Measurements from ENCODE around the gene TMEM63C.

TMEM63C gene

DNA sequence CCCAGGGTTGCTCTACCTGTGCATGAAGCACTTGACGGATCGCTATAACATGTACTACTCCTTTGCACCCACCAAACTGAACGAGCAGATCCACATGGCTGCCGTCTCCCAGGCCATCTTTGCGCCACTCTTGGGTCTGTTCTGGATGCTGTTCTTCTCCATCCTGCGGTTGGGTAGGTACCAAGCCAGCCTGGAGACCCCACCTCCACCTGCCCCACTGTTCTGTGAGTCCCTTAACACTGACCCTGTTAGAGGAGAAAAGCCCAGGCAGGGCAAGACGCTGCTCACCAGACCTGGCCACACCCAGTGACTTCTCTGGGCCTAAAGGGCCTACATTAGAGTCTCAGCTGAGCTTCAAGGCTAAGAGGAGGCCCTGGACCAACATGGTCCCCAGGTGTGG lies 67.7 kb downstream of the TMEM63C start:
- H3K4me3 ChIP-seq (ENCODE audit: low read depth, low read length, poor library complexity, severe bottlenecking): no peak overlapping the region
- H3K4me2 ChIP-seq (ENCODE audit: low read length): no peak overlapping the region
- H3K27ac ChIP-seq (ENCODE audit: low read depth, low read length, poor library complexity, severe bottlenecking): no peak overlapping the region
- H3K79me2 ChIP-seq (ENCODE audit: insufficient read depth, low read length): no peaks in the 10 kb centered on the region
- H3K9me2 ChIP-seq (ENCODE audit: low read depth, low read length): no peaks in the 10 kb centered on the region
- no peaks in the 10 kb centered on the region for H3K9me3 ChIP-seq (ENCODE audit: low read length)
- no peak overlapping the region for H3K9ac ChIP-seq (ENCODE audit: low read length)
- no peaks in the 10 kb centered on the region for H3F3A ChIP-seq (ENCODE audit: insufficient read depth, low read length)
- no peak overlapping the region for H2AFZ ChIP-seq (ENCODE audit: low read length)
- H3K36me3 ChIP-seq (ENCODE audit: insufficient read depth, low read length): peaks cover 4% of the 10 kb centered on the region; the same call in 1 of the 2 replicates
- no peaks in the 10 kb centered on the region for H4K20me1 ChIP-seq (ENCODE audit: insufficient read depth, low read length)
- peaks cover 1% of the 10 kb centered on the region for H3K4me1 ChIP-seq (ENCODE audit: insufficient read depth, low read length, severe bottlenecking)
- no peak for TF ChIP-seq EZH2 (IDR thresholded peaks at IDR 0.05; ENCODE audit: borderline replicate concordance, low read length)
- TF ChIP-seq, protein P1, sequence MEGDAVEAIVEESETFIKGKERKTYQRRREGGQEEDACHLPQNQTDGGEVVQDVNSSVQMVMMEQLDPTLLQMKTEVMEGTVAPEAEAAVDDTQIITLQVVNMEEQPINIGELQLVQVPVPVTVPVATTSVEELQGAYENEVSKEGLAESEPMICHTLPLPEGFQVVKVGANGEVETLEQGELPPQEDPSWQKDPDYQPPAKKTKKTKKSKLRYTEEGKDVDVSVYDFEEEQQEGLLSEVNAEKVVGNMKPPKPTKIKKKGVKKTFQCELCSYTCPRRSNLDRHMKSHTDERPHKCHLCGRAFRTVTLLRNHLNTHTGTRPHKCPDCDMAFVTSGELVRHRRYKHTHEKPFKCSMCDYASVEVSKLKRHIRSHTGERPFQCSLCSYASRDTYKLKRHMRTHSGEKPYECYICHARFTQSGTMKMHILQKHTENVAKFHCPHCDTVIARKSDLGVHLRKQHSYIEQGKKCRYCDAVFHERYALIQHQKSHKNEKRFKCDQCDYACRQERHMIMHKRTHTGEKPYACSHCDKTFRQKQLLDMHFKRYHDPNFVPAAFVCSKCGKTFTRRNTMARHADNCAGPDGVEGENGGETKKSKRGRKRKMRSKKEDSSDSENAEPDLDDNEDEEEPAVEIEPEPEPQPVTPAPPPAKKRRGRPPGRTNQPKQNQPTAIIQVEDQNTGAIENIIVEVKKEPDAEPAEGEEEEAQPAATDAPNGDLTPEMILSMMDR (IDR thresholded peaks at IDR 0.05; ENCODE audit: low read length): no peak
- H3K27me3 ChIP-seq (ENCODE audit: insufficient read depth, low read length): no peaks in the 10 kb centered on the region

DNA sequence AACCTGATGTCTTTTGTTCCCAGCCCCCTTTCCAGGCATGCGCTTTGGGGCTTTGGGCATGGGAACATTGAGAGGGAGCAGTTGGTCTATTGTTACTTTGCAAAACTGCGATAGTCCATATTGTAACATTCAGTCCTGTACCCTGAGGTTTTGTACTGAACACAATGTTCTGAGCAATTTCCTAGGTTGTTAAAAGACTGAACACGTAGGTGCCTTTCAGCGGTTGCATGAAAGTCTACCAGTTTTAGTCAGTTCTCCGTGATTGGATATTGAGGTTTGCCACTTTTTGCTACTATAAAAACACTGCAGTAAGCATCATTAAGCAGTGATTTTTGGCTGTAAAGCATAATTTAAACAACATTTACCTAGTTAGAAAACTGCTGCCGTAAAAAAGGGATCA lies 69.3 kb downstream of the TMEM63C start:
- Histone ChIP-seq H4K20me1 (ENCODE audit: insufficient read depth, low read length) (no peaks in the 10 kb centered on the region), H3F3A (ENCODE audit: insufficient read depth, low read length) (no peaks in the 10 kb centered on the region), H3K4me1 (ENCODE audit: insufficient read depth, low read length, severe bottlenecking) (no peaks in the 10 kb centered on the region), H3K27me3 (ENCODE audit: insufficient read depth, low read length) (no peaks in the 10 kb centered on the region), H2AFZ (ENCODE audit: low read length) (no peak overlapping the region), H3K9me3 (ENCODE audit: low read length) (no peaks in the 10 kb centered on the region), H3K4me2 (ENCODE audit: low read length) (no peak overlapping the region), H3K79me2 (ENCODE audit: insufficient read depth, low read length) (no peaks in the 10 kb centered on the region), H3K27ac (ENCODE audit: low read depth, low read length, poor library complexity, severe bottlenecking) (no peak overlapping the region), H3K4me3 (ENCODE audit: low read depth, low read length, poor library complexity, severe bottlenecking) (no peak overlapping the region), H3K36me3 (ENCODE audit: insufficient read depth, low read length) (peaks cover 4% of the 10 kb centered on the region; the same call in 1 of the 2 replicates), H3K9ac (ENCODE audit: low read length) (no peak overlapping the region), H3K9me2 (ENCODE audit: low read depth, low read length) (no peaks in the 10 kb centered on the region)
- TF ChIP-seq EZH2 (IDR thresholded peaks at IDR 0.05; ENCODE audit: borderline replicate concordance, low read length): no peak
- TF ChIP-seq, protein P1 (IDR thresholded peaks at IDR 0.05; ENCODE audit: low read length): no peak

DNA sequence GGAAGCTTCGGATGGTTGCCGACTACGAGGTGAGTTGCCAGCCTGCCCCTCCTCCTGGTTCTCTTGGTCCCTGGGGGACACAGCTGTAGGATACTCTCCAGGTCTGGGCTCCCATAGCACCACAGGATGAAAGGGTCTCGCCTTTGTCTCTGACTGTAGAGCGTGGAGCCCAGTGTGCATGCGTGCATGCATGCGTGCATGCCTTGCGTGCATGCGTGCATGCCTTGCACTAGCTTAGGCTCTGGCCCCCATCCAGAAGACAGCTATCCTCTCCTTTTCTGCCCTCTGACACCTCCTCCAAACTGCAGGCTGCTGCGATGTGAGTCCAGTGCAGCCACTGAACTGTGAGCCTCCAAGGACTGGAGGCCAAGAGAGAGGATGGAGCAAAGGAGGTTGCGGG lies 70.3 kb downstream of the TMEM63C start:
- Histone ChIP-seq H3K4me1 (ENCODE audit: insufficient read depth, low read length, severe bottlenecking) (no peaks in the 10 kb centered on the region), H3K4me2 (ENCODE audit: low read length) (no peak overlapping the region), H2AFZ (ENCODE audit: low read length) (no peak overlapping the region), H3F3A (ENCODE audit: insufficient read depth, low read length) (no peaks in the 10 kb centered on the region), H3K79me2 (ENCODE audit: insufficient read depth, low read length) (no peaks in the 10 kb centered on the region), H3K9me3 (ENCODE audit: low read length) (no peaks in the 10 kb centered on the region), H3K4me3 (ENCODE audit: low read depth, low read length, poor library complexity, severe bottlenecking) (no peak overlapping the region), H3K27me3 (ENCODE audit: insufficient read depth, low read length) (no peaks in the 10 kb centered on the region), H3K36me3 (ENCODE audit: insufficient read depth, low read length) (peaks cover under 1% of the 10 kb centered on the region; the same call in 1 of the 2 replicates), H4K20me1 (ENCODE audit: insufficient read depth, low read length) (no peaks in the 10 kb centered on the region), H3K27ac (ENCODE audit: low read depth, low read length, poor library complexity, severe bottlenecking) (no peak overlapping the region), H3K9me2 (ENCODE audit: low read depth, low read length) (no peaks in the 10 kb centered on the region), H3K9ac (ENCODE audit: low read length) (no peak overlapping the region)
- TF ChIP-seq, protein P1 (IDR thresholded peaks at IDR 0.05; ENCODE audit: low read length): no peak
- no peak for TF ChIP-seq EZH2 (IDR thresholded peaks at IDR 0.05; ENCODE audit: borderline replicate concordance, low read length)

Measured in OCI-LY1 (cell line).